Activated CD4-positive, alpha-beta T cell treated with anti-CD3 and anti-CD28 coated beads for 36 hours (primary cell): ENCODE results near the gene PDGFC. TPM values are rescaled to one million over a fixed set of nuclear protein-coding genes. Genes with fewer than 3 reads are reported as not detected.

ENCODE experiments used
- ATAC-seq: fragments of 200-7000 bp; cut with Tn5 transposase; one replicate; pipeline ENCODE4 v1.10.0; 2021; ENCODE audit warnings: mild to moderate bottlenecking, moderate library complexity
- CTCF ChIA-PET: fragments of 350-600 bp; sonication (Branson Sonifier 250); formaldehyde crosslinking; loops from one replicate; lab custom pipeline; 2021; ENCODE audit warnings: antibody characterized with exemption; lab: Charles Lee
- POLR2A ChIA-PET: fragments of 350-600 bp; sonication (Branson Sonifier 250); formaldehyde crosslinking; loops from one replicate; lab custom pipeline; 2021; ENCODE audit warnings: antibody characterized with exemption, inconsistent platforms; lab: Charles Lee
- DNase-seq: peaks from one replicate; pipeline ENCODE4 v3.0.0-alpha.2; 2020
- H3K27ac Mint-ChIP-seq: one replicate; pipeline ENCODE4 v1.8.0; 2021; ENCODE audit warnings: mixed read lengths
- H3K27me3 Mint-ChIP-seq: one replicate; pipeline ENCODE4 v1.8.0; 2021; ENCODE audit warnings: mixed read lengths
- H3K36me3 Mint-ChIP-seq: one replicate; pipeline ENCODE4 v1.8.0; 2021; ENCODE audit warnings: low read depth, mixed read lengths
- H3K4me1 Mint-ChIP-seq: one replicate; pipeline ENCODE4 v1.8.0; 2021; ENCODE audit warnings: mixed read lengths
- H3K4me3 Mint-ChIP-seq: one replicate; pipeline ENCODE4 v1.8.0; 2021; ENCODE audit warnings: mild to moderate bottlenecking, moderate library complexity, mixed read lengths
- H3K9me3 Mint-ChIP-seq: one replicate; pipeline ENCODE4 v1.8.0; 2021; ENCODE audit warnings: low read depth, mixed read lengths
- intact Hi-C, 2 experiments: fragments of 100-400 bp; cut with DNase I in 1 of 2; cut with micrococcal nuclease in 1 of 2; formaldehyde crosslinking; loops; one replicate each; pipeline versions ENCODE4 v1.14.2 to v1.15.1; 2022 to 2024; cut with DNase I, micrococcal nuclease
- total RNA-seq, 2 experiments: library from RNA; stranded (reverse); gene quantifications; one replicate each; pipeline ENCODE4 v1.2.3, GENCODE V29; 2021

PDGFC gene
- total RNA-seq, 2 experiments from 2014 or later: not detected

GRCh38 chr4:156820931-156821330 lies 150.7 kb downstream of the PDGFC start:
- ATAC-seq: no peak
- intact Hi-C loops: no loop called here
- no peak overlapping the region for H3K27ac Mint-ChIP-seq
- no peaks in the 10 kb centered on the region for H3K36me3 Mint-ChIP-seq
- ChIA-PET CTCF (no interaction called here), POLR2A (no interaction called here)
- no peak overlapping the region for H3K4me3 Mint-ChIP-seq
- DNase-seq: no peak
- H3K4me1 Mint-ChIP-seq: no peaks in the 10 kb centered on the region
- H3K27me3 Mint-ChIP-seq: no peaks in the 10 kb centered on the region
- peaks cover 2% of the 10 kb centered on the region for H3K9me3 Mint-ChIP-seq

DNA sequence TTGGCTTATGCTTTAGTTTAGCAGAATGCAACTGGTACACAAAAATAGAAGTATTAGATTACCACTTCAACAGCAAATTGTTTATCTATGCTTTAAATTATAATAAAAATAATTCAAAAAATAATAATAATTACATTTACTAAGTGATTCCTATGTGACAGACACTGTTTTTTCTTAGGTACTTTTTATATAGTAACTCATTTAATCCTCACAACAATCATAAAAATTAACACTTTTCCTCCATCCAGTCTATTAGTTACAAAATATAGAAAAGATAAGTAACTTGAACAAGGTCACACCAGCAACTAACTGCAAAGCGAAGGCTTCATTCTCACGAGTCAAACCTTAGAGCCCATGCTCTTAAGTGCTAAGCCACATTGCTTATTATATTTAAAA lies 155.2 kb downstream of the PDGFC start:
- intact Hi-C loops: no loop called here
- H3K27me3 Mint-ChIP-seq: no peaks in the 10 kb centered on the region
- CTCF ChIA-PET: no interaction called here
- peaks cover 2% of the 10 kb centered on the region for H3K9me3 Mint-ChIP-seq
- no peak overlapping the region for H3K4me3 Mint-ChIP-seq
- ATAC-seq (no peak), DNase-seq (no peak)
- H3K27ac Mint-ChIP-seq: no peak overlapping the region
- no peaks in the 10 kb centered on the region for H3K36me3 Mint-ChIP-seq
- POLR2A ChIA-PET: no interaction called here
- no peaks in the 10 kb centered on the region for H3K4me1 Mint-ChIP-seq

- Mint-ChIP-seq H3K4me1 (no peaks in the 10 kb centered on the region), H3K27ac (no peak overlapping the region), H3K9me3 (peaks cover under 1% of the 10 kb centered on the region), H3K36me3 (no peaks in the 10 kb centered on the region), H3K4me3 (no peak overlapping the region), H3K27me3 (no peaks in the 10 kb centered on the region)
- intact Hi-C loops: no loop called here
- CTCF ChIA-PET: no interaction called here
- POLR2A ChIA-PET: no interaction called here
- ATAC-seq: no peak
- DNase-seq: no peak
Measured at GRCh38 chr4:156815717-156816359, 155.8 kb downstream of the PDGFC start.

DNA sequence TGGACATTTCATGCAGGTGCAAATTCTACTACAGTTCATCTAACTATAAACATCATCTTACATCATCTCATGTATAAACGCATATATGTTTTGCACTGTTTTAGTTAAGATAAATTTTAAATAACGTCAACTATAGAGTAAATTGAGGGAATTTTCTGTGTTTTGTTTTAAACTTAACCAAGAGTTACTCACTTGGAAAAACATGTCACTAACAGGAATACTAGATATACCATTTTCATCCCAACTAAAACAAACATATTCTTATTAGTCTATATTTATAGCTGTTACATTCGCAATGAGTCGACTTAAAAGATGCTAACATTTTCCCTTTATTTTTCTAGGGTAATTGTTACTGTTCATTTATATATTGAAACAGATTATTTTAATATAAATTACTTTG lies 159.6 kb downstream of the PDGFC start:
- DNase-seq: no peak
- Mint-ChIP-seq H3K9me3 (no peaks in the 10 kb centered on the region), H3K36me3 (no peaks in the 10 kb centered on the region), H3K27me3 (no peaks in the 10 kb centered on the region), H3K27ac (no peak overlapping the region), H3K4me3 (no peak overlapping the region), H3K4me1 (no peaks in the 10 kb centered on the region)
- ChIA-PET CTCF (no interaction called here), POLR2A (no interaction called here)
- ATAC-seq: no peak
- intact Hi-C loops: no loop called here

DNA sequence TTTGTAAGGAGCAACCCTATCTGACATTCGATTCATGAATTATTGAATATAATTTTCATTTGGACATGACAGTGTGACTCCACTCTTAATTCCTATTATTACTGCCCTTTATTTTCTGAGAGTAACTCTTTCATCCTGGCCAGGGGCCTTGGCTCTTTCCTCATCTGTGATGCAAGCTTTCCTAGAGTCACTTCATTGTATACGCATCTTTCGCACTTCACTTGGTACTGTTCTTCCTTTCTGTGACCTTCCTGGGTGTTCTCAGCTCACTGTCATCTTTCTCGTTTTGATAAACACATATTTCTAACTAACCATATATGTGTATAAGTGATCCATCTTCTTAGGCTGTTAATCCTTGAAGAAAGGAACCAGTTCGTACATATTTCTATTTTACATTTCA lies 160.3 kb downstream of the PDGFC start:
- Mint-ChIP-seq H3K4me3 (no peak overlapping the region), H3K27me3 (no peaks in the 10 kb centered on the region), H3K36me3 (no peaks in the 10 kb centered on the region), H3K4me1 (no peaks in the 10 kb centered on the region), H3K27ac (no peak overlapping the region), H3K9me3 (no peaks in the 10 kb centered on the region)
- DNase-seq: no peak
- ATAC-seq: no peak
- intact Hi-C loops: no loop called here
- CTCF ChIA-PET: interaction anchor here (0.7 to 1.5 kb wide), 2 partner anchors 8 to 9 kb away, joined by 4 read pairs; no protein-coding TSS in a partner anchor
- POLR2A ChIA-PET: no interaction called here

- H3K4me1 Mint-ChIP-seq: no peaks in the 10 kb centered on the region
- ChIA-PET POLR2A (no interaction called here), CTCF (no interaction called here)
- DNase-seq: no peak
- intact Hi-C loops: no loop called here
- H3K27ac Mint-ChIP-seq: no peak overlapping the region
- no peak for ATAC-seq
- H3K4me3 Mint-ChIP-seq: no peak overlapping the region
- no peaks in the 10 kb centered on the region for H3K36me3 Mint-ChIP-seq
- no peaks in the 10 kb centered on the region for H3K9me3 Mint-ChIP-seq
- no peaks in the 10 kb centered on the region for H3K27me3 Mint-ChIP-seq
Measured at GRCh38 chr4:156805696-156806095, 165.9 kb downstream of the PDGFC start.

DNA sequence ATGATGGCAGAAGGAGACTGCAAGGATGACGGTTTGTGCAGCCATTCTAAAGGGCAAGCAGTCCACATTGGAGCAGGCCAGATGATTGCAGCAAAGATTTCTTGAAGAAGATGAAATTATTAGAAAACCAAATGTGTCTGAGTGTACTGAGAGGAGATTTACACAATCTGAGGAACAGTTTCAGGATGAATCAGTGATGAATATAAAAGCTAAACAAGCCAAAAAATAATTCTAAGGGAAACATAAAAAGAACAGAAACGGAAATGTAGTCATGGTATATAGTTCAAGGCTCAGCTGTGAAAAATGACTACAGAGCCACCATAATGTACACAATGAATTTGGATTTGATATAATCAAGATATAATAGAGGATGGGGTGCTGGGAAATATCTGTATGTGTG lies 168.5 kb downstream of the PDGFC start:
- Mint-ChIP-seq H3K4me1 (no peaks in the 10 kb centered on the region), H3K27me3 (no peaks in the 10 kb centered on the region), H3K9me3 (no peaks in the 10 kb centered on the region), H3K4me3 (no peak overlapping the region), H3K36me3 (no peaks in the 10 kb centered on the region), H3K27ac (no peak overlapping the region)
- ChIA-PET CTCF (no interaction called here), POLR2A (no interaction called here)
- no peak for ATAC-seq
- no peak for DNase-seq
- intact Hi-C loops: no loop called here

- no peaks in the 10 kb centered on the region for H3K4me1 Mint-ChIP-seq
- intact Hi-C loops: no loop called here
- ChIA-PET CTCF (no interaction called here), POLR2A (interaction anchor here (0.6 kb wide), 1 partner anchor 9 kb away, joined by 3 read pairs; no protein-coding TSS in a partner anchor)
- no peaks in the 10 kb centered on the region for H3K36me3 Mint-ChIP-seq
- no peak for DNase-seq
- H3K4me3 Mint-ChIP-seq: no peak overlapping the region
- no peak for ATAC-seq
- H3K27ac Mint-ChIP-seq: no peak overlapping the region
- H3K27me3 Mint-ChIP-seq: no peaks in the 10 kb centered on the region
- no peaks in the 10 kb centered on the region for H3K9me3 Mint-ChIP-seq
Measured at GRCh38 chr4:156800463-156800862, 171.1 kb downstream of the PDGFC start.

GRCh38 chr4:156799121-156799589 lies 172.4 kb downstream of the PDGFC start:
- ATAC-seq (no peak), DNase-seq (no peak)
- no peaks in the 10 kb centered on the region for H3K4me1 Mint-ChIP-seq
- H3K36me3 Mint-ChIP-seq: no peaks in the 10 kb centered on the region
- no peaks in the 10 kb centered on the region for H3K9me3 Mint-ChIP-seq
- ChIA-PET CTCF (no interaction called here), POLR2A (no interaction called here)
- no peaks in the 10 kb centered on the region for H3K27me3 Mint-ChIP-seq
- intact Hi-C loops: no loop called here
- no peak overlapping the region for H3K27ac Mint-ChIP-seq
- no peak overlapping the region for H3K4me3 Mint-ChIP-seq

- H3K27me3 Mint-ChIP-seq: no peaks in the 10 kb centered on the region
- POLR2A ChIA-PET: no interaction called here
- CTCF ChIA-PET: no interaction called here
- H3K36me3 Mint-ChIP-seq: no peaks in the 10 kb centered on the region
- H3K9me3 Mint-ChIP-seq: no peaks in the 10 kb centered on the region
- DNase-seq (no peak), ATAC-seq (no peak)
- intact Hi-C loops: no loop called here
- H3K27ac Mint-ChIP-seq: no peak overlapping the region
- no peak overlapping the region for H3K4me3 Mint-ChIP-seq
- no peaks in the 10 kb centered on the region for H3K4me1 Mint-ChIP-seq
Measured at GRCh38 chr4:156798438-156798837, 173.2 kb downstream of the PDGFC start.

- POLR2A ChIA-PET: no interaction called here
- Mint-ChIP-seq H3K27me3 (no peaks in the 10 kb centered on the region), H3K36me3 (no peaks in the 10 kb centered on the region), H3K4me3 (no peak overlapping the region), H3K4me1 (no peaks in the 10 kb centered on the region), H3K27ac (no peak overlapping the region), H3K9me3 (no peaks in the 10 kb centered on the region)
- CTCF ChIA-PET: no interaction called here
- ATAC-seq (no peak), DNase-seq (no peak)
- intact Hi-C loops: no loop called here
Measured at GRCh38 chr4:156797206-156797605, 174.4 kb downstream of the PDGFC start.

- POLR2A ChIA-PET: no interaction called here
- H3K4me1 Mint-ChIP-seq: no peaks in the 10 kb centered on the region
- DNase-seq (no peak), ATAC-seq (no peak)
- H3K36me3 Mint-ChIP-seq: no peaks in the 10 kb centered on the region
- no peaks in the 10 kb centered on the region for H3K9me3 Mint-ChIP-seq
- no peak overlapping the region for H3K4me3 Mint-ChIP-seq
- CTCF ChIA-PET: no interaction called here
- no peaks in the 10 kb centered on the region for H3K27me3 Mint-ChIP-seq
- no peak overlapping the region for H3K27ac Mint-ChIP-seq
- intact Hi-C loops: no loop called here
Measured at GRCh38 chr4:156795727-156796126, 175.9 kb downstream of the PDGFC start.
